Hepatocyte (in vitro differentiated cells): Measurements from ENCODE around the gene SAP30BP.

Source experiments
- CTCF ChIP-seq: fragments of 200-600 bp; sonication (generic); IDR thresholded peaks from 2 replicates; pipeline ENCODE4 v1.5.1; 2016; ENCODE audit warnings: antibody characterized with exemption, mild to moderate bottlenecking; ENCODE audit not compliant: poor library complexity
- EZH2 ChIP-seq: fragments of 200-600 bp; sonication (generic); IDR thresholded peaks from 2 replicates; pipeline ENCODE4 v1.6.1; 2016; ENCODE audit warnings: antibody characterized with exemption, mild to moderate bottlenecking, borderline replicate concordance

- no peak for TF ChIP-seq CTCF
- TF ChIP-seq EZH2: no peak
Measured at GRCh38 chr17:75689441-75689873, 22.3 kb downstream of the SAP30BP start.
